Sigmoid colon (tissue), 7 donors: ENCODE measurements around the gene CAPN13. TPM values are rescaled to one million over a fixed set of nuclear protein-coding genes. Genes with fewer than 3 reads are reported as not detected.
A peak's percentile ranks its signal among the peaks of the same experiment; 100 is the strongest.

Experiments used
- DNase-seq: peaks from one replicate; pipeline ENCODE4 v3.0.0-alpha.2; 2019
- H3K27ac ChIP-seq, 4 donors: fragments of 200-600 bp; sonication (generic); one replicate each; pipeline ENCODE4 v1.5.1; 2016 to 2019; ENCODE audit warnings: mild to moderate bottlenecking in 1 of 4
- H3K27me3 ChIP-seq, 3 donors: fragments of 200-600 bp; sonication (generic); one replicate each; pipeline ENCODE4 v1.5.1; 2019; ENCODE audit warnings: mild to moderate bottlenecking in 1 of 3
- H3K36me3 ChIP-seq, 4 donors: fragments of 200-600 bp; sonication (generic); one replicate each; pipeline ENCODE4 v1.5.1; 2016 to 2019
- H3K4me1 ChIP-seq, 4 donors: fragments of 200-600 bp; sonication (generic); one replicate each; pipeline ENCODE4 v1.5.1; 2017 to 2019
- H3K4me3 ChIP-seq, 4 donors: fragments of 200-600 bp; sonication (generic); one replicate each; pipeline ENCODE4 v1.5.1; 2017 to 2019; ENCODE audit warnings: mild to moderate bottlenecking in 2 of 4, moderate library complexity in 1 of 4
- H3K9me3 ChIP-seq, 4 donors: fragments of 200-600 bp in 3 of 4; sonication (generic) in 3 of 4; one replicate each; pipeline versions ENCODE4 v1.5.1 to v1.6.1; 2013 to 2019
- CTCF ChIP-seq, 4 experiments: fragments of 450-650 bp in 3 of 4; fragments of 200-600 bp in 1 of 4; IDR thresholded peaks; one replicate each; pipeline ENCODE4 v1.5.1; 2016 to 2019; ENCODE audit warnings: antibody characterized with exemption in 4 of 4, mild to moderate bottlenecking in 3 of 4, moderate library complexity in 2 of 4
- EP300 ChIP-seq, 4 donors: sonication (generic); formaldehyde crosslinking; IDR thresholded peaks; one replicate each; pipeline ENCODE4 v1.6.1; 2017; ENCODE audit warnings: antibody characterized with exemption in 4 of 4
- POLR2A ChIP-seq, 2 donors: fragments of 450-650 bp; IDR thresholded peaks; one replicate each; pipeline ENCODE4 v1.6.1; 2016; ENCODE audit warnings: antibody characterized with exemption in 2 of 2, mild to moderate bottlenecking in 2 of 2, moderate library complexity in 2 of 2
- POLR2AphosphoS5 ChIP-seq, 4 donors: sonication (generic); formaldehyde crosslinking; IDR thresholded peaks; one replicate each; pipeline ENCODE4 v1.6.1; 2017; ENCODE audit warnings: antibody characterized with exemption in 4 of 4
- WGBS, 2 donors: extraction: QIAGEN DNeasy Blood & Tissue Kit; methylation state at CpG; one replicate each; pipeline ENCODE4 v1.1.7; 2013; 5-methylcytosine and 5-hydroxymethylcytosine counted together
- intact Hi-C: fragments of 100-400 bp; cut with DNase I; formaldehyde crosslinking; loops from one replicate; pipeline ENCODE4 v1.15.1; 2023
- polyA plus RNA-seq, 3 donors: library from polyadenylated mRNA; stranded (reverse); fragments of 200-250 nt; gene quantifications; one replicate each; pipeline ENCODE4 v1.2.3, GENCODE V29; 2013
- total RNA-seq, 4 donors: library from RNA; depleted of rRNA; stranded (reverse); fragments of >200 nt; gene quantifications; one replicate each; pipeline ENCODE4 v1.1.0, GENCODE V29; 2016
- donor health status: healthy with polysubstance abuse.
- donor health status: Bipolar disorder and iron deficiency.
- donor health status: healthy.

The CAPN13 gene
- total and polyA plus RNA-seq, 7 donors: 11.4 to 17.3 (median 12.2) TPM; not detected in 4

GRCh38 chr2:30721241-30721640 is 86.0 kb downstream of the CAPN13 start:
- Histone ChIP-seq H3K27me3 (peaks cover 0 to 10% (median 4%) of the 10 kb centered on the region in 3 donors), H3K4me3 (no peak overlapping the region), H3K4me1 (no peaks in the 10 kb centered on the region), H3K9me3 (no peaks in the 10 kb centered on the region), H3K36me3 (no peaks in the 10 kb centered on the region), H3K27ac (no peak overlapping the region)
- peak; percentile 35 for DNase-seq
- intact Hi-C loops: no loop called here
- no peak for TF ChIP-seq POLR2AphosphoS5 (IDR thresholded peaks at IDR 0.05)
- WGBS, 2 donors: 83 to 88% methylated on average over 4 of the region's 4 CpGs

GRCh38 chr2:30717081-30717650 is 90.1 kb downstream of the CAPN13 start:
- no peaks in the 10 kb centered on the region for H3K4me1 ChIP-seq
- DNase-seq: no peak
- intact Hi-C loops: no loop called here
- no peak overlapping the region for H3K4me3 ChIP-seq
- H3K27ac ChIP-seq: no peak overlapping the region
- no peaks in the 10 kb centered on the region for H3K9me3 ChIP-seq
- TF ChIP-seq POLR2AphosphoS5 (IDR thresholded peaks at IDR 0.05) (no peak), CTCF (IDR thresholded peaks at IDR 0.05) (no peak), EP300 (IDR thresholded peaks at IDR 0.05) (no peak), POLR2A (IDR thresholded peaks at IDR 0.05) (no peak)
- 69 to 73% methylated on average over 1 of the region's 1 CpG for WGBS, 2 donors
- no peaks in the 10 kb centered on the region for H3K36me3 ChIP-seq
- no peaks in the 10 kb centered on the region for H3K27me3 ChIP-seq

GRCh38 chr2:30716123-30716900 is 90.9 kb downstream of the CAPN13 start:
- DNase-seq: peak; percentile 33
- 81 to 82% methylated on average over 11 of the region's 11 CpGs for WGBS, 2 donors
- Histone ChIP-seq H3K4me1 (peaks cover 0 to 3% (median 0%) of the 10 kb centered on the region in 4 donors), H3K36me3 (no peaks in the 10 kb centered on the region), H3K9me3 (no peaks in the 10 kb centered on the region), H3K4me3 (no peak overlapping the region), H3K27ac (no peak overlapping the region), H3K27me3 (no peaks in the 10 kb centered on the region)
- intact Hi-C loops: no loop called here
- TF ChIP-seq POLR2A (IDR thresholded peaks at IDR 0.05) (no peak), POLR2AphosphoS5 (IDR thresholded peaks at IDR 0.05) (no peak), CTCF (IDR thresholded peaks at IDR 0.05) (no peak), EP300 (IDR thresholded peaks at IDR 0.05) (no peak)

- TF ChIP-seq POLR2A (IDR thresholded peaks at IDR 0.05): no peak
- TF ChIP-seq POLR2AphosphoS5 (IDR thresholded peaks at IDR 0.05): no peak
- no peak for TF ChIP-seq EP300 (IDR thresholded peaks at IDR 0.05)
- no peak for TF ChIP-seq CTCF (IDR thresholded peaks at IDR 0.05)
- Histone ChIP-seq H3K4me1 (peaks cover 0 to 4% (median 0%) of the 10 kb centered on the region in 4 donors), H3K27ac (no peak overlapping the region), H3K36me3 (no peaks in the 10 kb centered on the region), H3K9me3 (no peaks in the 10 kb centered on the region), H3K4me3 (no peak overlapping the region), H3K27me3 (no peaks in the 10 kb centered on the region)
- 80 to 86% methylated on average over 8 of the region's 8 CpGs for WGBS, 2 donors
- intact Hi-C loops: loop anchor here (1.0 to 5.0 kb wide), 3 partner anchors 456 to 623 kb away; no protein-coding TSS in a partner anchor
- DNase-seq: peak; percentile 14
Observed at GRCh38 chr2:30714811-30715709, 92.2 kb downstream of the CAPN13 start.
